ENCODE measurements around the gene GULP1.
"Not testable (repeated sequence)": the region's sequence is repeated elsewhere in the genome, so short reads cannot be mapped to it uniquely, and the experiment has no call there.

GULP1 gene

GRCh38 chr2:188416367-188416766 lies 124.7 kb downstream of the GULP1 start:
- DNase-seq (ENCODE audit: low read depth in 2 of 2): no peak

GRCh38 chr2:188422726-188423125 lies 131.1 kb downstream of the GULP1 start:
- DNase-seq (ENCODE audit: low read depth in 2 of 2): no peak

GRCh38 chr2:188425266-188425665 lies 133.6 kb downstream of the GULP1 start:
- no peak for DNase-seq (ENCODE audit: low read depth in 2 of 2)

GRCh38 chr2:188426121-188426520 lies 134.4 kb downstream of the GULP1 start:
- DNase-seq (ENCODE audit: low read depth in 2 of 2): no peak

GRCh38 chr2:188430705-188431104 lies 139.0 kb downstream of the GULP1 start:
- DNase-seq (ENCODE audit: low read depth in 2 of 2): no peak

- DNase-seq (ENCODE audit: low read depth in 2 of 2): no peak
Measured at GRCh38 chr2:188434018-188434417, 142.3 kb downstream of the GULP1 start.

- no peak for DNase-seq (ENCODE audit: low read depth in 2 of 2)
Measured at GRCh38 chr2:188435115-188435514, 143.4 kb downstream of the GULP1 start.

- no peak for DNase-seq (ENCODE audit: low read depth in 2 of 2)
Measured at GRCh38 chr2:188437537-188437936, 145.9 kb downstream of the GULP1 start.

GRCh38 chr2:188439986-188440385 lies 148.3 kb downstream of the GULP1 start:
- DNase-seq (ENCODE audit: low read depth in 2 of 2): no peak

- DNase-seq (ENCODE audit: low read depth in 2 of 2): no peak
Measured at GRCh38 chr2:188440849-188441248, 149.2 kb downstream of the GULP1 start.

- DNase-seq (ENCODE audit: low read depth in 2 of 2): no peak
Measured at GRCh38 chr2:188441288-188441947, 149.7 kb downstream of the GULP1 start.

- DNase-seq (ENCODE audit: low read depth in 2 of 2): no peak
Measured at GRCh38 chr2:188443207-188443606, 151.5 kb downstream of the GULP1 start.

- no peak for DNase-seq (ENCODE audit: low read depth in 2 of 2)
Measured at GRCh38 chr2:188444106-188444835, 152.6 kb downstream of the GULP1 start.

GRCh38 chr2:188449561-188449960 lies 157.9 kb downstream of the GULP1 start:
- no peak for DNase-seq (ENCODE audit: low read depth in 2 of 2)

- DNase-seq (ENCODE audit: low read depth in 2 of 2): no peak
Measured at GRCh38 chr2:188449971-188450370, 158.3 kb downstream of the GULP1 start.

GRCh38 chr2:188450732-188451483 lies 159.2 kb downstream of the GULP1 start:
- no peak for DNase-seq (ENCODE audit: low read depth in 2 of 2)

- no peak for DNase-seq (ENCODE audit: low read depth in 2 of 2)
Measured at GRCh38 chr2:188452084-188452483, 160.4 kb downstream of the GULP1 start.

- no peak for DNase-seq (ENCODE audit: low read depth in 2 of 2)
Measured at GRCh38 chr2:188456114-188456909, 164.6 kb downstream of the GULP1 start.

GRCh38 chr2:188459061-188459460 lies 167.4 kb downstream of the GULP1 start:
- no peak for DNase-seq (ENCODE audit: low read depth in 2 of 2)

GRCh38 chr2:188466078-188466477 lies 174.4 kb downstream of the GULP1 start:
- not testable (repeated sequence) for DNase-seq (ENCODE audit: low read depth in 2 of 2)

GRCh38 chr2:188466761-188467160 lies 175.1 kb downstream of the GULP1 start:
- DNase-seq (ENCODE audit: low read depth in 2 of 2): no peak

- DNase-seq (ENCODE audit: low read depth in 2 of 2): no peak
Measured at GRCh38 chr2:188471166-188471565, 179.5 kb downstream of the GULP1 start.
